K562 (cell line): ENCODE results near the gene COX20. TPM values are rescaled to one million over a fixed set of nuclear protein-coding genes. Genes with fewer than 3 reads are reported as not detected.

Source experiments
- ARNT ChIP-seq, 2 experiments: fragments of 450-650 bp; IDR thresholded peaks; 2 replicates each; pipeline ENCODE4 v1.6.1; 2016; ENCODE audit warnings: mild to moderate bottlenecking in 1 of 2
- ATF1 ChIP-seq, 2 experiments: fragments of 450-650 bp in 1 of 2; IDR thresholded peaks; 2 replicates each; pipeline ENCODE4 v1.6.1; 2016; ENCODE audit warnings: missing compliant biosample characterization in 1 of 2, missing genetic modification characterization in 1 of 2
- BMI1 ChIP-seq: fragments of 150-350 bp; IDR thresholded peaks from 2 replicates; pipeline ENCODE4 v1.6.1; 2014; ENCODE audit warnings: low read length
- CBX2 ChIP-seq: fragments of 200-600 bp; sonication (generic); IDR thresholded peaks from one replicate; pipeline ENCODE4 v1.6.1; 2012; ENCODE audit warnings: mild to moderate bottlenecking, low read length, inconsistent platforms; ENCODE audit not compliant: insufficient read depth, poor library complexity, severe bottlenecking
- FOXM1 ChIP-seq, 2 experiments: fragments of 450-650 bp in 1 of 2; sonication (generic) in 1 of 2; formaldehyde crosslinking in 1 of 2; IDR thresholded peaks; 2 replicates each; pipeline versions ENCODE4 v1.6.1 to v1.9.0; 2017 to 2022; ENCODE audit warnings: low read depth in 2 of 2, mild to moderate bottlenecking in 2 of 2, missing genetic modification reagents in 1 of 2, moderate library complexity in 1 of 2
- HDAC8 ChIP-seq: fragments of 450-650 bp; IDR thresholded peaks from 2 replicates; pipeline ENCODE4 v1.6.1; 2016; ENCODE audit warnings: mild to moderate bottlenecking, missing genetic modification characterization, moderate library complexity, missing compliant biosample characterization
- HNRNPUL1 ChIP-seq: fragments of 200-400 bp; formaldehyde crosslinking; IDR thresholded peaks from 2 replicates; pipeline ENCODE4 v1.6.1; 2017; ENCODE audit warnings: low read length
- NFIC ChIP-seq: fragments of 450-650 bp; IDR thresholded peaks from 2 replicates; pipeline ENCODE4 v1.6.1; 2017; ENCODE audit warnings: mild to moderate bottlenecking, inconsistent platforms
- NONO ChIP-seq, 2 experiments: fragments of 200-400 bp in 1 of 2; fragments of 450-650 bp in 1 of 2; formaldehyde crosslinking in 1 of 2; IDR thresholded peaks; 2 replicates each; pipeline ENCODE4 v1.6.1; 2017; ENCODE audit warnings: low read depth in 2 of 2, mild to moderate bottlenecking in 2 of 2, moderate library complexity in 2 of 2, low read length in 1 of 2
- RAD21 ChIP-seq, 2 experiments: fragments of 250-450 bp in 1 of 2; fragments of 450-650 bp in 1 of 2; sonication (Bioruptor Pico) in 1 of 2; formaldehyde crosslinking in 1 of 2; IDR thresholded peaks in 1 of 2; conservative IDR thresholded peaks in 1 of 2; 2 replicates each; pipeline versions ENCODE4 v1.4.0 to v1.8.0; 2020 to 2022; ENCODE audit warnings: mild to moderate bottlenecking in 2 of 2, moderate library complexity in 1 of 2
- SUPT5H ChIP-seq: fragments of 450-650 bp; IDR thresholded peaks from 2 replicates; pipeline ENCODE4 v1.6.1; 2016
- TOE1 ChIP-seq, 2 experiments: fragments of 450-650 bp in 1 of 2; sonication (generic) in 1 of 2; formaldehyde crosslinking in 1 of 2; IDR thresholded peaks; 2 replicates each; pipeline versions ENCODE4 v1.7.1 to v1.8.0; 2016 to 2022; ENCODE audit warnings: borderline replicate concordance in 2 of 2, mild to moderate bottlenecking in 2 of 2, antibody characterized with exemption in 1 of 2, inconsistent platforms in 1 of 2, low read depth in 1 of 2, missing genetic modification reagents in 1 of 2, moderate library complexity in 1 of 2
- XRCC3 ChIP-seq: fragments of 450-650 bp; IDR thresholded peaks from 2 replicates; pipeline ENCODE4 v1.6.1; 2017; ENCODE audit warnings: mild to moderate bottlenecking, moderate library complexity
- ZNF175 ChIP-seq: fragments of 200-800 bp; sonication (Bioruptor generic); IDR thresholded peaks from 2 replicates; pipeline ENCODE4 v1.6.1; 2016; ENCODE audit warnings: low read depth, mild to moderate bottlenecking, missing genetic modification characterization, missing compliant biosample characterization
- ZSCAN29 ChIP-seq: fragments of 450-650 bp; IDR thresholded peaks from 2 replicates; pipeline ENCODE4 v1.6.1; 2017
- polyA plus RNA-seq, 8 experiments: library from polyadenylated mRNA; depleted of rRNA in 4 of 8; stranded (reverse) in 5 of 8; unstranded in 3 of 8; fragments of >200 nt; fragmentation: Nextera tagmentation in 2 of 8; fragmentation: Illumina TruSeq in 1 of 8; extraction: Ambion mirVana in 2 of 8; extraction: Trizol in 1 of 8; gene quantifications; 2 replicates each; pipeline versions ENCODE4 v1.2.1 to v1.2.3, GENCODE V29; 2011 to 2014; ENCODE audit warnings: inconsistent platforms in 1 of 8, missing spikeins in 1 of 8
- total RNA-seq, 7 experiments: library from RNA; depleted of rRNA in 6 of 7; stranded (reverse); fragments of >200 nt in 6 of 7; fragmentation: Illumina TruSeq in 2 of 7; extraction: Trizol in 2 of 7; gene quantifications; 2 replicates each; pipeline versions ENCODE4 v1.2.1 to v1.2.3, GENCODE V29; 2011 to 2021; ENCODE audit warnings: low replicate concordance in 1 of 7

The COX20 gene
- total and polyA plus RNA-seq, 9 of the 15 experiments (the other 6 are each of a cell fraction or from before 2014, with no cell fraction given) = 41.5 to 192 (median 84.3) TPM

GRCh38 chr1:244833734-244834542 lies 1.5 kb upstream of the COX20 start (continued):
- 0 out of 2 replicates have a peak, but pooled peaks have one; percentile 15 for TF ChIP-seq ZSCAN29
- peak; percentile 8; the same call in 1 of the 2 replicates for TF ChIP-seq NFIC
- TF ChIP-seq SUPT5H = peak; percentile 58
- peak; percentile 14 for TF ChIP-seq FOXM1 (IDR thresholded peaks at IDR 0.05; ENCODE audit: low read depth)
- no peak for TF ChIP-seq FOXM1 (CRISPR knock-in tag; IDR thresholded peaks at IDR 0.05; ENCODE audit: low read depth)
- peak; percentile 84; the same call in 1 of the 2 replicates for TF ChIP-seq TOE1 (IDR thresholded peaks at IDR 0.05; ENCODE audit: borderline replicate concordance)
- no peak for TF ChIP-seq TOE1 (CRISPR knock-in tag; IDR thresholded peaks at IDR 0.05; ENCODE audit: borderline replicate concordance, low read depth)
- 0 out of 4 replicates have a peak, but pooled peaks of 1 of the 2 experiments have one; percentile 15 for TF ChIP-seq NONO (IDR thresholded peaks at IDR 0.05; ENCODE audit: low read depth in 2 of 2, low read length in 1 of 2)
- no peak for TF ChIP-seq ATF1 (CRISPR knock-in tag; IDR thresholded peaks at IDR 0.05)
- no peak for TF ChIP-seq ATF1 (tag; IDR thresholded peaks at IDR 0.05)
- 0 out of 4 replicates have a peak, but pooled peaks of 1 of the 2 experiments have one; percentile 21 for TF ChIP-seq ARNT (IDR thresholded peaks at IDR 0.05)
- TF ChIP-seq CBX2 = no peak
- 0 out of 2 replicates have a peak, but pooled peaks have one; percentile 65 for TF ChIP-seq HDAC8 (tag)
- TF ChIP-seq BMI1 = 0 out of 2 replicates have a peak, but pooled peaks have one; percentile 41
- peak in 1 of 2 experiments; percentile 9; a peak in 1 of 4 replicates for TF ChIP-seq RAD21 (CRISPR knock-in tag; conservative IDR thresholded peaks at IDR 0.05 in 1 of 2, IDR thresholded peaks at IDR 0.05 in 1 of 2)
- TF ChIP-seq HNRNPUL1 = 0 out of 2 replicates have a peak, but pooled peaks have one; percentile 15
- no peak for TF ChIP-seq ZNF175 (CRISPR knock-in tag)
- TF ChIP-seq XRCC3 = no peak
